Tibial nerve (tissue), 3 donors: ENCODE measurements around the gene IFITM10.

Source experiments
- CTCF ChIP-seq, 5 experiments: fragments of 200-600 bp in 3 of 5; fragments of 450-650 bp in 2 of 5; sonication (generic) in 3 of 5; IDR thresholded peaks; one replicate each; pipeline ENCODE4 v1.5.1; 2016 to 2019; ENCODE audit warnings: antibody characterized with exemption in 5 of 5, mild to moderate bottlenecking in 3 of 5, moderate library complexity in 2 of 5
- POLR2A ChIP-seq, 2 donors: fragments of 450-650 bp; IDR thresholded peaks; one replicate each; pipeline ENCODE4 v1.6.1; 2017; ENCODE audit warnings: antibody characterized with exemption in 2 of 2, mild to moderate bottlenecking in 2 of 2, moderate library complexity in 2 of 2

DNA sequence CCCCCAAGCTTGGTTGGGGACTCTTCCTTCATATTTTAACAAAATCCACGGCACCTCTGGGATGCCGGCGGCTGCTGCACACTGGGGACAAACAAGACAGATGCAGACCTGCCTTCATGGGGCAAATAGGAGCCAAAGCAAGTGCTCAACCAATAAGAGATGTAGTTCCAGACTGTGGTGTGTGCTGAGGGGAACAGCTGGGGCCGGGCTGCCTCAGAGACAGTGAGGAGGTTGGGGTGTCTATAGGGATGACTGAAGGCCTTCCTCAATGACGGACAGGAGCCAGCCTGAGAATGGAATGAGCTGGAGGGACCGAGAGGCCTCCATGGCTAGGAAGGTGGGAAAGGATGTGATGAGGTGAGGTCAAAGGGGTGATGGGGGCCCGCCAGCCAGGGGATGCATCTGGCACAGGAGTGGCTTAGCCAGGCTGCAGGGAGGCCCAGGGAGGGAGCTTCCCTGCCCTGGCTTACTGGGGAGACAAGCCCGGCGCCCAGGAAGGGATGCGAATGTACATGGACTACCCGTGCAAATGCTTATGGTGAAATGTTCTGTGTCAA, 23.7 kb upstream of the IFITM10 start:
- TF ChIP-seq CTCF (IDR thresholded peaks at IDR 0.05) (no peak), POLR2A (IDR thresholded peaks at IDR 0.05) (no peak)
